Calu3 (cell line): ENCODE results near the gene CAMK1D. TPM values are rescaled to one million over a fixed set of nuclear protein-coding genes. Genes with fewer than 3 reads are reported as not detected.
"Not testable (repeated sequence)": the region's sequence is repeated elsewhere in the genome, so short reads cannot be mapped to it uniquely, and the experiment has no call there.

ENCODE experiments used
- BruUV-seq: library from RNA; stranded (reverse); fragments of 400-500 nt; replicated peaks from 2 replicates; lab custom pipeline; 2021; lab: Mats Ljungman, UMichigan
- CTCF ChIA-PET: fragments of 300-600 bp; sonication (Branson Sonifier 250); formaldehyde crosslinking; loops from one replicate; lab custom pipeline; 2022; ENCODE audit warnings: antibody characterized with exemption; lab: Charles Lee
- DNase-seq: peaks from one replicate; pipeline ENCODE4 v3.0.0; 2022
- H3K27ac Mint-ChIP-seq: one replicate; pipeline ENCODE4 v1.8.0; 2022; ENCODE audit warnings: mixed read lengths; ENCODE audit not compliant: unreplicated experiment
- H3K27me3 Mint-ChIP-seq: one replicate; pipeline ENCODE4 v1.8.0; 2022; ENCODE audit warnings: mixed read lengths; ENCODE audit not compliant: unreplicated experiment
- H3K36me3 Mint-ChIP-seq: one replicate; pipeline ENCODE4 v1.8.0; 2022; ENCODE audit warnings: mild to moderate bottlenecking, moderate library complexity, mixed read lengths; ENCODE audit not compliant: insufficient read depth, unreplicated experiment
- H3K4me1 Mint-ChIP-seq: one replicate; pipeline ENCODE4 v1.8.0; 2022; ENCODE audit warnings: mild to moderate bottlenecking, low read depth, mixed read lengths; ENCODE audit not compliant: unreplicated experiment
- H3K4me3 Mint-ChIP-seq: one replicate; pipeline ENCODE4 v1.8.0; 2022; ENCODE audit warnings: mild to moderate bottlenecking, low read depth, moderate library complexity, mixed read lengths; ENCODE audit not compliant: unreplicated experiment
- H3K9me3 Mint-ChIP-seq: one replicate; pipeline ENCODE4 v1.8.0; 2022; ENCODE audit warnings: low read depth, mixed read lengths; ENCODE audit not compliant: unreplicated experiment
- intact Hi-C: fragments of 100-400 bp; cut with micrococcal nuclease; formaldehyde crosslinking; loops from one replicate; pipeline ENCODE4 v1.10.0; 2022; ENCODE audit not compliant: unreplicated experiment
- total RNA-seq: library from RNA; stranded (reverse); gene quantifications from 2 replicates; pipeline ENCODE4 v1.2.3, GENCODE V29; 2022
- TF ChIP-seq, protein P1 (sequence below): fragments of 200-600 bp; IDR thresholded peaks from one replicate; pipeline ENCODE4 v1.8.0; 2022; ENCODE audit warnings: antibody characterized with exemption; ENCODE audit not compliant: unreplicated experiment

The CAMK1D gene
- total RNA-seq, 1 experiment from 2014 or later, result 2.6 TPM

DNA sequence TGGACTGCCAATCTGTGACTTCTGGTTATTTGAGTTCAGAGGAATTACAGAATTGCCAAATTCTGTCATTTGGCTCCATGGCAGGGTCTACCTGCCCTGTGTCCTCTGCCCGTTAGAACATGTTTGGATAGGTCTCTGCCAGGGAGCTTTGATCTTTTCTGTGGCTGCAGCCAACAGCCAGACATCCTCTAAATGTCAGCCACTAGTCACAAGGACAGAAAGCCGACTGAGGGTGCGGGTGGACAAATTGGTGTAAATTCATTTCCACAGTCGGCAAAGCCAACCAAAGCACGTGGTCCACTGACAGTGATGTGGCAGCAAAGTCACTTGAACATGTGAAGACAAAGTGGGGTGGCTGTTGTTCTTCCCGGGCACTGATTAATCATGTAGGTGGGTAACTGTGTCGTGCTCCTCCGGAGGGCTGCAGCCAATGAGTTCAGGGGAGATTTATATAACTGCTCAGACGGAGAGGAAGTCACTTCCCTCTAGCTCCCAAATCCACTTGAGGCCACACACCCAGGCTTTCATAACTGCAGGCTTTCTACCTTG, 26.7 kb upstream of the CAMK1D start:
- no peak overlapping the region for H3K4me3 Mint-ChIP-seq
- no peak for DNase-seq
- no peak overlapping the region for H3K27ac Mint-ChIP-seq
- no peaks in the 10 kb centered on the region for H3K36me3 Mint-ChIP-seq
- no peaks in the 10 kb centered on the region for H3K9me3 Mint-ChIP-seq
- no peaks in the 10 kb centered on the region for H3K27me3 Mint-ChIP-seq
- intact Hi-C loops, result no loop called here
- TF ChIP-seq, protein P1, sequence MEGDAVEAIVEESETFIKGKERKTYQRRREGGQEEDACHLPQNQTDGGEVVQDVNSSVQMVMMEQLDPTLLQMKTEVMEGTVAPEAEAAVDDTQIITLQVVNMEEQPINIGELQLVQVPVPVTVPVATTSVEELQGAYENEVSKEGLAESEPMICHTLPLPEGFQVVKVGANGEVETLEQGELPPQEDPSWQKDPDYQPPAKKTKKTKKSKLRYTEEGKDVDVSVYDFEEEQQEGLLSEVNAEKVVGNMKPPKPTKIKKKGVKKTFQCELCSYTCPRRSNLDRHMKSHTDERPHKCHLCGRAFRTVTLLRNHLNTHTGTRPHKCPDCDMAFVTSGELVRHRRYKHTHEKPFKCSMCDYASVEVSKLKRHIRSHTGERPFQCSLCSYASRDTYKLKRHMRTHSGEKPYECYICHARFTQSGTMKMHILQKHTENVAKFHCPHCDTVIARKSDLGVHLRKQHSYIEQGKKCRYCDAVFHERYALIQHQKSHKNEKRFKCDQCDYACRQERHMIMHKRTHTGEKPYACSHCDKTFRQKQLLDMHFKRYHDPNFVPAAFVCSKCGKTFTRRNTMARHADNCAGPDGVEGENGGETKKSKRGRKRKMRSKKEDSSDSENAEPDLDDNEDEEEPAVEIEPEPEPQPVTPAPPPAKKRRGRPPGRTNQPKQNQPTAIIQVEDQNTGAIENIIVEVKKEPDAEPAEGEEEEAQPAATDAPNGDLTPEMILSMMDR, result no peak
- no TSS peak for BruUV-seq
- CTCF ChIA-PET, result interaction anchor here (0.7 kb wide), 1 partner anchor 742 kb away, joined by 6 read pairs; no protein-coding TSS in a partner anchor
- no peaks in the 10 kb centered on the region for H3K4me1 Mint-ChIP-seq

DNA sequence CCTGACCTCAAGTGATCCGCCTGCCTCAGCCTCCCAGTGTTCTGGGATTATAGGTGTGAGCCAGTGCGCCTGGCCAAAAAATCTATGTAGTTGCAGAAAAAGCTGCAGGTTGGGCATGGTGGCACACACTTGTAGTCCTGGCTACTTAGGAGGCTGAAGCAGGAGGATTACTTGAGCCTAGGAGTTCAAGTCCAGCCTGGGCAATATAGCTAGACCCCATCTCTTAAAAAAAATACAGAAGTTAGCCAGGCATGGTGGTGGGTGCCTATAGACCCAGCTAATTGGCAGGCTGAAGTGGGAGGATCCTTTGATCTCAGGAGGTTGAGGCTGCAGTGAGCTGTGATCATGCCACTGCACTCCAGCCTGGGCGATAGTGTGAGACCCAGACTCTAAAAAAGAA, 24.8 kb upstream of the CAMK1D start:
- Mint-ChIP-seq H3K9me3 (no peaks in the 10 kb centered on the region), H3K27ac (no peak overlapping the region), H3K36me3 (no peaks in the 10 kb centered on the region), H3K27me3 (no peaks in the 10 kb centered on the region), H3K4me3 (no peak overlapping the region), H3K4me1 (no peaks in the 10 kb centered on the region)
- no TSS peak for BruUV-seq
- intact Hi-C loops, result no loop called here
- CTCF ChIA-PET, result interaction anchor here (0.9 kb wide), 1 partner anchor 714 kb away, joined by 3 read pairs; no protein-coding TSS in a partner anchor
- no peak for DNase-seq
- TF ChIP-seq, protein P1, result no peak

DNA sequence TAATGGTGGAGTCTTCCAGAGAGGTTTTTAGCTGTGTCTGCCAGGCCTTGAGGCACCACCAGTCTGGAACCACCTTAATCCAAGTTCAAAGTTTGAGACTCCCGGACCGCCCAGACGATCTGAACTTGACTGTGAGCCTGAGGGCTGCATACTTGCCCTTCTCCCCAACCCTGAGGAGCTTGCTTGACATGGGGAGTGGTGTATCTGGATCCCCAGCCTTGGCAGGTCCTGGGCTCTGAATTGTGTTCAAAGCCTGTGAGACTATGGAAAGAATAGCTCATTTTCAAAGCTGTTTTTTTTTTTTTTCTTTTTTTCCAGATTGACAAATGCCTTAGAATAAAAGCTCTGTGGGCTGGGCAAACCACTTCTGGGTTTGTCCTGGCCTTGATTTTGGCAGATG, 22.3 kb upstream of the CAMK1D start:
- BruUV-seq, result no TSS peak
- CTCF ChIA-PET, result interaction anchor here (0.6 kb wide), 1 partner anchor 88 kb away, joined by 3 read pairs; no protein-coding TSS in a partner anchor
- TF ChIP-seq, protein P1, result no peak
- no peaks in the 10 kb centered on the region for H3K27me3 Mint-ChIP-seq
- H3K9me3 Mint-ChIP-seq, result no peaks in the 10 kb centered on the region
- intact Hi-C loops, result no loop called here
- no peaks in the 10 kb centered on the region for H3K4me1 Mint-ChIP-seq
- no peaks in the 10 kb centered on the region for H3K36me3 Mint-ChIP-seq
- no peak overlapping the region for H3K27ac Mint-ChIP-seq
- no peak for DNase-seq
- H3K4me3 Mint-ChIP-seq, result no peak overlapping the region

DNA sequence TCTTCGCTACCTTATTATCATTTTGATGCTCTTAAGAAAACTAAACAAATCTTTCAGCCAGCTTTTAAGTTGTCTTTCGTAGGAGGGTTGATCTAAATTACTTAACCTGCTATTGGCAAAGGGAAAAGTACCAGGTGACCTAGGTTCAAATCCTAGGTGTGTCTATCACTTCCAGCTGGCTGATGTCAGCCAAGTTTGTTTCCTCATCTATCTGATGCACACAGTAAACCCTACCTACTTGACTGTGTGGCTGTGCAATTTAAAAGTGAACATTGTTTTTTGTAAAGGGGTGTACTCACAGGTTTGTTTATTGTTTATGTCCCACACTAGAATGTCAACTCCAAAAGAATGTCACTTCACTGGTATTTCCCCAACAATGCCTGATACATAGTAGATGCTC, 21.9 kb upstream of the CAMK1D start:
- Mint-ChIP-seq H3K36me3 (no peaks in the 10 kb centered on the region), H3K27ac (no peak overlapping the region), H3K4me1 (no peaks in the 10 kb centered on the region), H3K9me3 (no peaks in the 10 kb centered on the region), H3K27me3 (no peaks in the 10 kb centered on the region), H3K4me3 (no peak overlapping the region)
- TF ChIP-seq, protein P1, result no peak
- CTCF ChIA-PET, result interaction anchor here (0.6 kb wide), 1 partner anchor 89 kb away, joined by 3 read pairs; no protein-coding TSS in a partner anchor
- no TSS peak for BruUV-seq
- DNase-seq, result no peak
- intact Hi-C loops, result no loop called here

DNA sequence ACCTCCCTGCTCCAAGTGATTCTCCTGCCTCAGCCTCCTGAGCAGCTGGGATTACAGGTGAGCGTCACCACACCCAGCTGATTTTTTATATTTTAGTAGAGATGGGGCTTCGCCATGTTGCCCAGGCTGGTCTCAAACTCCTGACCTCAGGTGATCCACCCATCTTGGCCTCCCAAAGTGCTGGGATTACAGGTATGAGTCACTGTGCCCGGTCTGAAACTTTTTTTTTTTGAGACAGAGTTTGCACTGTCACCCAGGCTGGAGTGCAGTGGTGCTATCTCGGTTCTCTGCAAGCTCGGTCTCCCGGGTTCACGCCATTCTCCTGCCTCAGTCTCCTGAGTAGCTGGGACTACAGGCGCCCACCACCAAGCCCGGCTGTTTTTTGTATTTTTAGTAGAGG, 21.0 kb upstream of the CAMK1D start:
- BruUV-seq, H3K27ac Mint-ChIP-seq, intact Hi-C loops, DNase-seq, H3K9me3 Mint-ChIP-seq, H3K4me1 Mint-ChIP-seq, H3K36me3 Mint-ChIP-seq, H3K4me3 Mint-ChIP-seq, H3K27me3 Mint-ChIP-seq: not testable (repeated sequence)
- CTCF ChIA-PET, result interaction anchor here (0.6 kb wide), 3 partner anchors 14 to 1713 kb away, joined by 3 to 7 read pairs (median 5); no protein-coding TSS in a partner anchor
